Thyroid gland (tissue), 4 donors: ENCODE data around the gene GCK. TPM values are rescaled to one million over a fixed set of nuclear protein-coding genes. Genes with fewer than 3 reads are reported as not detected.

ENCODE experiments used
- DNase-seq, 2 donors: peaks; one replicate each; pipeline ENCODE4 v3.0.0-alpha.2; 2019
- H3K27ac ChIP-seq, 3 donors: fragments of 200-600 bp; sonication (generic); 1 replicate in 2 of 3; 2 replicates in 1 of 3; pipeline ENCODE4 v1.5.1; 2016 to 2019; ENCODE audit warnings: mild to moderate bottlenecking in 1 of 3, moderate library complexity in 1 of 3
- H3K27me3 ChIP-seq: fragments of 200-600 bp; sonication (generic); one replicate; pipeline ENCODE4 v1.5.1; 2019
- H3K36me3 ChIP-seq, 2 donors: fragments of 200-600 bp; sonication (generic); one replicate each; pipeline ENCODE4 v1.5.1; 2016 to 2019
- H3K4me1 ChIP-seq, 2 donors: fragments of 200-600 bp; sonication (generic); one replicate each; pipeline ENCODE4 v1.5.1; 2017 to 2019
- H3K4me3 ChIP-seq, 3 donors: fragments of 200-600 bp; sonication (generic); replicated peaks in 1 of 3; 1 replicate in 2 of 3; 2 replicates in 1 of 3; pipeline ENCODE4 v1.5.1; 2016; ENCODE audit warnings: mild to moderate bottlenecking in 1 of 3
- H3K9me3 ChIP-seq: fragments of 200-600 bp; sonication (generic); one replicate; pipeline ENCODE4 v1.5.1; 2017
- POLR2A ChIP-seq, 2 donors: fragments of 450-650 bp; IDR thresholded peaks; one replicate each; pipeline ENCODE4 v1.6.1; 2017; ENCODE audit warnings: antibody characterized with exemption in 2 of 2, mild to moderate bottlenecking in 2 of 2, moderate library complexity in 1 of 2
- WGBS, 2 donors: methylation state at CpG; one replicate each; pipeline ENCODE4 v1.1.5; 2017; 5-methylcytosine and 5-hydroxymethylcytosine counted together
- intact Hi-C: fragments of 100-400 bp; cut with DNase I; formaldehyde crosslinking; loops from one replicate; pipeline ENCODE4 v1.15.1; 2023
- total RNA-seq, 4 donors: library from RNA; depleted of rRNA; stranded (reverse); fragments of >200 nt; gene quantifications; one replicate each; pipeline ENCODE4 v1.2.3, GENCODE V29; 2016
- TF ChIP-seq, protein P1 (sequence below), 6 experiments: fragments of 200-600 bp in 3 of 6; fragments of 450-650 bp in 3 of 6; sonication (generic) in 3 of 6; IDR thresholded peaks; one replicate each; pipeline ENCODE4 v1.5.1; 2016 to 2019; ENCODE audit warnings: antibody characterized with exemption in 6 of 6, mild to moderate bottlenecking in 2 of 6, inconsistent platforms in 1 of 6, moderate library complexity in 1 of 6

GCK gene
- total RNA-seq, 4 donors from 2014 or later, result 0.22 to 0.73 TPM; not detected in 2

DNA sequence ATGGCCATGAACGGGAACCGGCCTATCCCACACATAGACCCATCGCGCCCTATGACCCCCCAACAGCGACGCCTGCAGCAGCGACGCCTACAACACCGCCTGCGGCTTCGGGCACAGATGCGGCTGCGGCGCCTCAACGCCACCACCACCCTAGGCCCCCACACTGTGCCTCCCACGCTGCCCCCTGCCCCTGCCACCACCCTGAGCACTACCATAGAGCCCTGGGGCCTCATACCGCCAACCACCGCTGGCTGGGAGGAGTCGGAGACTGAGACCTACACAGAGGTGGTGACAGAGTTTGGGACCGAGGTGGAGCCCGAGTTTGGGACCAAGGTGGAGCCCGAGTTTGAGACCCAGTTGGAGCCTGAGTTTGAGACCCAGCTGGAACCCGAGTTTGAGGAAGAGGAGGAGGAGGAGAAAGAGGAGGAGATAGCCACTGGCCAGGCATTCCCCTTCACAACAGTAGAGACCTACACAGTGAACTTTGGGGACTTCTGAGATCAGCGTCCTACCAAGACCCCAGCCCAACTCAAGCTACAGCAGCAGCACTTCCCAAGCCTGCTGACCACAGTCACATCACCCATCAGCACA lies 75.4 kb downstream of the GCK start:
- peaks cover 0 to 12% of the 10 kb centered on the region in 2 donors for H3K36me3 ChIP-seq

DNA sequence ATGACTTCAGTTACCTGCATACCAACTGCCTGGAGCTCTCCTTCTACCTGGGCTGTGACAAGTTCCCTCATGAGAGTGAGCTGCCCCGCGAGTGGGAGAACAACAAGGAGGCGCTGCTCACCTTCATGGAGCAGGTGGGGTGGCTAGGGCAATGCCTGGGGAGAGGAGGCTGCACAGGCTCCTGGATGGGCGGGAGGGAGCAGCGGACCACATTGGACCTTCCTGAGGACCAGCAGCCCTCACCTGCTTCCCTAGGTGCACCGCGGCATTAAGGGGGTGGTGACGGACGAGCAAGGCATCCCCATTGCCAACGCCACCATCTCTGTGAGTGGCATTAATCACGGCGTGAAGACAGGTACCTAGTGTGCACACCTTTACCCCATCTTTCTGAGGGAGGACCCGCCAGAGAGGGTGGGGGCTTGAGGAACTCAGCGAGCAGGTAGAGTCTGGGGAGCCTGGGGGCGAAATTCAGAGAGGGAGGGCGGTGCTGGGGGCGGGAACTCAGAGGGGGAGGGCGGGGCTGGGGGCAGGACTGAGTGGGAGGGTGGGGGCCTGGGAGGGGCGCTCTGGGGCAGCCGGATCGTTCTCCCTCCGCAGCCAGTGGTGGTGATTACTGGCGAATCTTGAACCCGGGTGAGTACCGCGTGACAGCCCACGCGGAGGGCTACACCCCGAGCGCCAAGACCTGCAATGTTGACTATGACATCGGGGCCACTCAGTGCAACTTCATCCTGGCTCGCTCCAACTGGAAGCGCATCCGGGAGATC lies 76.1 kb downstream of the GCK start:
- Histone ChIP-seq H3K36me3 (peaks cover 0 to 12% of the 10 kb centered on the region in 2 donors), H3K27me3 (no peaks in the 10 kb centered on the region), H3K4me1 (no peaks in the 10 kb centered on the region), H3K4me3 (no peak overlapping the region), H3K27ac (no peak overlapping the region), H3K9me3 (no peaks in the 10 kb centered on the region)
- 88 to 89% methylated on average over 15 to 33 of the region's 34 CpGs for WGBS, 2 donors
- intact Hi-C loops, result no loop called here
- DNase-seq, result no peak
- TF ChIP-seq, protein P1, sequence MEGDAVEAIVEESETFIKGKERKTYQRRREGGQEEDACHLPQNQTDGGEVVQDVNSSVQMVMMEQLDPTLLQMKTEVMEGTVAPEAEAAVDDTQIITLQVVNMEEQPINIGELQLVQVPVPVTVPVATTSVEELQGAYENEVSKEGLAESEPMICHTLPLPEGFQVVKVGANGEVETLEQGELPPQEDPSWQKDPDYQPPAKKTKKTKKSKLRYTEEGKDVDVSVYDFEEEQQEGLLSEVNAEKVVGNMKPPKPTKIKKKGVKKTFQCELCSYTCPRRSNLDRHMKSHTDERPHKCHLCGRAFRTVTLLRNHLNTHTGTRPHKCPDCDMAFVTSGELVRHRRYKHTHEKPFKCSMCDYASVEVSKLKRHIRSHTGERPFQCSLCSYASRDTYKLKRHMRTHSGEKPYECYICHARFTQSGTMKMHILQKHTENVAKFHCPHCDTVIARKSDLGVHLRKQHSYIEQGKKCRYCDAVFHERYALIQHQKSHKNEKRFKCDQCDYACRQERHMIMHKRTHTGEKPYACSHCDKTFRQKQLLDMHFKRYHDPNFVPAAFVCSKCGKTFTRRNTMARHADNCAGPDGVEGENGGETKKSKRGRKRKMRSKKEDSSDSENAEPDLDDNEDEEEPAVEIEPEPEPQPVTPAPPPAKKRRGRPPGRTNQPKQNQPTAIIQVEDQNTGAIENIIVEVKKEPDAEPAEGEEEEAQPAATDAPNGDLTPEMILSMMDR (IDR thresholded peaks at IDR 0.05), result no peak
- no peak for TF ChIP-seq POLR2A (IDR thresholded peaks at IDR 0.05)

More for the DNA sequence above, 75.4 kb downstream of the GCK start:
- intact Hi-C loops, result no loop called here
- H3K4me1 ChIP-seq, result no peaks in the 10 kb centered on the region
- H3K27me3 ChIP-seq, result no peaks in the 10 kb centered on the region
- 94 to 95% methylated on average over 7 to 24 of the region's 24 CpGs for WGBS, 2 donors
- no peak for DNase-seq
- no peak overlapping the region for H3K27ac ChIP-seq
- H3K9me3 ChIP-seq, result no peaks in the 10 kb centered on the region
- TF ChIP-seq POLR2A (IDR thresholded peaks at IDR 0.05), result no peak
- TF ChIP-seq, protein P1 (IDR thresholded peaks at IDR 0.05), result no peak
- H3K4me3 ChIP-seq, result no peak overlapping the region

DNA sequence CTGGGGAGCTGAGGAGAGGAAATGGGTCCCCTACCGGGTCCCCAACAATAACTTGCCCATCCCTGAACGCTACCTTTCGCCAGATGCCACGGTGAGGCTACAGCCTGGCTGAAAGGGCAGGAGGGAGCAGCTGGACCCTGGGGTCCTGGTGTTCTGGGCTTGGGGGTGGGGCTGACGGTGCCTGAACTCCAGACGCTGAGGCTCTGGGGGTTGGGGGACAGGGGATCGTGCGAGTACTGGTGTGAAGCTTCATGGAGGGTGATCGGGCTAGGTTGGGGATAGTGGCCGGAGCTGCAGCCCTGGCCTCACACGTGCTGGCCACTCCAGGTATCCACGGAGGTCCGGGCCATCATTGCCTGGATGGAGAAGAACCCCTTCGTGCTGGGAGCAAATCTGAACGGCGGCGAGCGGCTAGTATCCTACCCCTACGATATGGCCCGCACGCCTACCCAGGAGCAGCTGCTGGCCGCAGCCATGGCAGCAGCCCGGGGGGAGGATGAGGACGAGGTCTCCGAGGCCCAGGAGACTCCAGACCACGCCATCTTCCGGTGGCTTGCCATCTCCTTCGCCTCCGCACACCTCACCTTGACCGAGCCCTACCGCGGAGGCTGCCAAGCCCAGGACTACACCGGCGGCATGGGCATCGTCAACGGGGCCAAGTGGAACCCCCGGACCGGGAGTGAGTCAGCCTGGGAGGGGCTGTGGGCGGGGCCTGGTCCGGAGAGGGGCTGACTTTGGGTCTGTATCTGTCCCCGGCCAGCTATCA lies 76.8 kb downstream of the GCK start:
- Histone ChIP-seq H3K27me3 (no peaks in the 10 kb centered on the region), H3K4me1 (no peaks in the 10 kb centered on the region), H3K9me3 (no peaks in the 10 kb centered on the region), H3K4me3 (no peak overlapping the region), H3K27ac (no peak overlapping the region), H3K36me3 (peaks cover 0 to 8% of the 10 kb centered on the region in 2 donors)
- 76 to 81% methylated on average over 23 to 27 of the region's 41 CpGs for WGBS, 2 donors
- intact Hi-C loops, result no loop called here
- no peak for TF ChIP-seq POLR2A (IDR thresholded peaks at IDR 0.05)
- TF ChIP-seq, protein P1 (IDR thresholded peaks at IDR 0.05), result no peak
- no peak for DNase-seq

DNA sequence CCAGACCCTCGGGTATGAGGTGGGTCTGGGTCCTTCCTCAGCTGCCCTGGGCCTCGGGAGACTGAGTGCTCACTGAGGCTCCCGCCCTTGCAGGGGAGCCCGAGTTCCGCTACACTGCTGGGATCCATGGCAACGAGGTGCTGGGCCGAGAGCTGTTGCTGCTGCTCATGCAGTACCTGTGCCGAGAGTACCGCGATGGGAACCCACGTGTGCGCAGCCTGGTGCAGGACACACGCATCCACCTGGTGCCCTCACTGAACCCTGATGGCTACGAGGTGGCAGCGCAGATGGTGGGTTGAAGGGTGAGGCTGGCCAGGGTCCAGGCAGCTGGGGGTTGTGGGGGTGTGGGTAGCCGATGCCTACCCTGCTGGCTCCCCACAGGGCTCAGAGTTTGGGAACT lies 77.5 kb downstream of the GCK start:
- 77 to 91% methylated on average over 5 to 11 of the region's 16 CpGs for whole genome bisulfite sequencing, 2 donors
- H3K4me3 ChIP-seq, result no peak overlapping the region
- TF ChIP-seq, protein P1 (IDR thresholded peaks at IDR 0.05), result no peak
- no peak for TF ChIP-seq POLR2A (IDR thresholded peaks at IDR 0.05)
- H3K9me3 ChIP-seq, result no peaks in the 10 kb centered on the region
- intact Hi-C loops, result no loop called here
- DNase-seq, result no peak
- H3K4me1 ChIP-seq, result no peaks in the 10 kb centered on the region
- peaks cover 0 to 7% of the 10 kb centered on the region in 2 donors for H3K36me3 ChIP-seq
- H3K27me3 ChIP-seq, result no peaks in the 10 kb centered on the region
- no peak overlapping the region for H3K27ac ChIP-seq
